ENCODE measurements around the gene BIN1.

BIN1 gene

GRCh38 chr2:127080226-127080937, 26.6 kb downstream of the BIN1 start:
- DNase-seq (ENCODE audit: insufficient read length, low spot score) (no peak), FAIRE-seq (peak; percentile 89)

DNA sequence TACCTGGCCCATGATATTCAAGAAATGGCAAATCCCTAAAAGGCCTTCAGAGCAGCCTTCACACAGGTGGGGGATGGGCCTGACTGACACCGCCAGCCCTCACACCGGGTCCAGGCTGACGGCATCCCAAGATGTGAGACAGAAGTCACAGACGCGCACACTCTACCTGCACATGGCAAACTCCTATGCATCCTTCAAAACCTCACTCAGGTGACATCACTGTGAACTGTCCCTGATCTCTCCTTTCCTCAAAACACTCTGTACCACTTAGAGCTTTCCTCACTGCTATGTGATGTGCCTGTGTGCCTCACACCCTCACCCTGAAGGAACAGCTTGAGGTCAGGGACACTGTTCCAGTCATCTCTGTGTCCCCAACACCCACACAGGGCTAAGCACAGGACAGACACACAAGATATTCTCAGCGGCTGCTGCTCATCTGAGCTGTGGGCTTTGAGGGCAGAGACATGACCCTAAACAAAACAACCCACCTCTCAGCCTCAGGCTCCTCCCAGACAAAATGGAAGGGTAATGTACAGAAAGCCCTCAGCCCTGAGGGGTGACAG, 27.5 kb downstream of the BIN1 start:
- no peak for FAIRE-seq
- no peak for DNase-seq (ENCODE audit: insufficient read length, low spot score)

GRCh38 chr2:127078666-127079270, 28.2 kb downstream of the BIN1 start:
- no peak for FAIRE-seq

DNA sequence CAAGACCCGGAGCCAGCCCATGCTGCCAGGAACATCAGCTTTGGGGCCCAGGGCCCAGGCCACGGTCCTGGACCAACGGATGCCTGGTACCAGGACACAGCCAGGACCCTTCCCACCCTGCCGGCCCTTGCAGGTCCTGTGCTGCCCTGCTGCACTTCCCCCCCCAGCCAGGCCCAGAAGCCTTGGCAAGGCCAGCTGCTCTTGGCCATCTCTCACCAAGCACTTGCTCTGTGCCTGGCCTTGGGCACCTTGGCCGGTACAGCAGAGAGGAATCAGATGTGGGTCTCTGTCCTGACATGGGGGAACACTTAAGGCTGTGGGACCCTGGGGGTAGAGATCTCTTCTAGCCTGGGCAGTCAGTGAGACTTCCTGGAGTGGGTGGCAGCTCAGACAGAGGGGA, 28.9 kb downstream of the BIN1 start:
- no peak for FAIRE-seq
- DNase-seq (ENCODE audit: insufficient read length, low spot score): no peak

More at GRCh38 chr2:127078666-127079270, 28.2 kb downstream of the BIN1 start:
- no peak for DNase-seq (ENCODE audit: insufficient read length, low spot score)

- no peak for DNase-seq (ENCODE audit: insufficient read length, low spot score)
Observed at GRCh38 chr2:127076924-127077323, 30.0 kb downstream of the BIN1 start.

GRCh38 chr2:127076290-127076689, 30.7 kb downstream of the BIN1 start:
- no peak for FAIRE-seq
- DNase-seq (ENCODE audit: insufficient read length, low spot score): no peak

More at GRCh38 chr2:127076924-127077323, 30.0 kb downstream of the BIN1 start:
- no peak for FAIRE-seq

GRCh38 chr2:127075821-127076220, 31.1 kb downstream of the BIN1 start:
- no peak for FAIRE-seq

GRCh38 chr2:127074936-127075335, 32.0 kb downstream of the BIN1 start:
- no peak for FAIRE-seq
- no peak for DNase-seq (ENCODE audit: insufficient read length, low spot score)

More at GRCh38 chr2:127075821-127076220, 31.1 kb downstream of the BIN1 start:
- no peak for DNase-seq (ENCODE audit: insufficient read length, low spot score)

GRCh38 chr2:127074358-127074757, 32.6 kb downstream of the BIN1 start:
- DNase-seq (ENCODE audit: insufficient read length, low spot score) (no peak), FAIRE-seq (no peak)

DNA sequence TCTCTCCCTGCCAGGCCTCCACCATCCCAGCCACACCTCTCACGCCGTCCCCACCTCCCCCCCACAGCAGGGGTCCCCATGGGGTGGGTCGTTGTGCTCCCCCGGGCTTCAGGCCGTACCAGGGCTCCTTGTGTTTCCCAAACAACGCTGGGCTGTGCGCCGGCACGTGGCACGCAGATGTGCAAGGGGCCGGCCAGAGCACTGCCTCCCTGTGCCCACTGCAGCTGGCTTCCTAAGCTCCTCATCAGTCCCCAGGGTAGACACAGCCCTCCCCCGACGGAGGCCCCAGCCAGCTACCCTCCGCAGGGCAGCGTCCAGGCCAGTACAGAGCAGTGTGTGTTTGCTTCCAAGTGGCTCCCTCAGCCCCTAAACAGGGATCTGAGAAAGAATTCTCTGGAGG, 34.0 kb downstream of the BIN1 start:
- FAIRE-seq: no peak

GRCh38 chr2:127072396-127072795, 34.6 kb downstream of the BIN1 start:
- DNase-seq (ENCODE audit: insufficient read length, low spot score): no peak
- FAIRE-seq: no peak

More for the DNA sequence above, 34.0 kb downstream of the BIN1 start:
- DNase-seq (ENCODE audit: insufficient read length, low spot score): no peak

- FAIRE-seq: no peak
- DNase-seq (ENCODE audit: insufficient read length, low spot score): no peak
Observed at GRCh38 chr2:127071901-127072328, 35.0 kb downstream of the BIN1 start.

DNA sequence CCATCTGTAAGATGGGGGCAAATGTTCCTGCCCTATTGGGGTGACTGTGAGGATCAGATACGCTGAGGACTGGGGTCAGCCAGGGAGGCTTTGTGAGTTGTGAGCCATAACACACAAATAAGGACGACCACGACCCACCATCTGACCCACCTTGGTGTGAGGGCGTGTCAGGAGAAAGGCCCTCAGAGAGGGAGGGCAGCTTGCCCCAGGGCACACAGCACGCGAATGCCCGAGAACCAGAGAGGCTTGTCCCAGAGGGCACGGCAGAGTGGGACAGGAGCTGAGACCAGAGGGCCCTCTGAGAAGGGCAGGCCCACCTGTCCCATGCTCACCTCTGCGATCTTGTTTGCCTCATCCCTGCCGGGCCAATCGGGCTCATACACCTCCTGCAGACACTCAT, 36.7 kb downstream of the BIN1 start:
- no peak for FAIRE-seq
- no peak for DNase-seq (ENCODE audit: insufficient read length, low spot score)

DNA sequence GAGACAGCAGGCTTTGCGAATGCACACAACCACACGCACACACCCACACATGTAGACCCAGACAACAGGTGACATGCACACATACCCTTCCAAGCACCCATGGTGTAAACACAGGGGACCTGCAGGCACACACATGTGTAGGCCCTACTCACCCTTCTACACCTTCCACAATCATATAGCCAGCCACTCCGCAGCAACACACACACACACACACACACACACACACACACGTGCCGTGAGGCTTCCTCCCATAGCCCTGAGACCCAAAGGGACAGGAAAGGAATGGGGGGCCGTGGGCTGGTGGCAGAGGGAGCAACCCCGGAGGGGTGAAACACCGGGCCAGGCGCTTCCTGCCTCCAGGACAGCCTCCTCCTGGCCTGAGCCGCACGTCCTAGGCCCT, 37.4 kb downstream of the BIN1 start:
- no peak for DNase-seq (ENCODE audit: insufficient read length, low spot score)
- FAIRE-seq: no peak

- FAIRE-seq (no peak), DNase-seq (ENCODE audit: insufficient read length, low spot score) (no peak)
Observed at GRCh38 chr2:127069003-127069402, 38.0 kb downstream of the BIN1 start.

DNA sequence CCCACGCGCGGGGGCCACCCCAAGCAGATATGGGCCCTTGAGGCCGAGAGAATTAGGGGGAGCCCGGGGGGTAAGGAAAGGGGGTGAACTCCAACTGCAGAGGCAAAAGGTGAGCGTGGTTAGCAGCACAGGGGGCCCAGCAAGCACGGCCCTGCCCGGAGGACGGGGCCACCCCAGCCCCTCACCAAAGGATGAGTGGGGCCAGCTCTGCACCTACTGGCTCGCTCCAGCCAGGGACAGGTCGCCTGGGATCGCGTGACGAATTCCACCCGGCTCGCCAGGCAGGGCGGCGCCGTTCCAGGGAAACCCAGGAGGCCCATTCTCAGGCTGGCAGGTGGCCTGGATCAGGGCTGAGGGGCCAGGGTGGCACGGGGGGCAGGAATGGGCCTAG, 38.6 kb downstream of the BIN1 start:
- no peak for FAIRE-seq
- DNase-seq (ENCODE audit: insufficient read length, low spot score): no peak

DNA sequence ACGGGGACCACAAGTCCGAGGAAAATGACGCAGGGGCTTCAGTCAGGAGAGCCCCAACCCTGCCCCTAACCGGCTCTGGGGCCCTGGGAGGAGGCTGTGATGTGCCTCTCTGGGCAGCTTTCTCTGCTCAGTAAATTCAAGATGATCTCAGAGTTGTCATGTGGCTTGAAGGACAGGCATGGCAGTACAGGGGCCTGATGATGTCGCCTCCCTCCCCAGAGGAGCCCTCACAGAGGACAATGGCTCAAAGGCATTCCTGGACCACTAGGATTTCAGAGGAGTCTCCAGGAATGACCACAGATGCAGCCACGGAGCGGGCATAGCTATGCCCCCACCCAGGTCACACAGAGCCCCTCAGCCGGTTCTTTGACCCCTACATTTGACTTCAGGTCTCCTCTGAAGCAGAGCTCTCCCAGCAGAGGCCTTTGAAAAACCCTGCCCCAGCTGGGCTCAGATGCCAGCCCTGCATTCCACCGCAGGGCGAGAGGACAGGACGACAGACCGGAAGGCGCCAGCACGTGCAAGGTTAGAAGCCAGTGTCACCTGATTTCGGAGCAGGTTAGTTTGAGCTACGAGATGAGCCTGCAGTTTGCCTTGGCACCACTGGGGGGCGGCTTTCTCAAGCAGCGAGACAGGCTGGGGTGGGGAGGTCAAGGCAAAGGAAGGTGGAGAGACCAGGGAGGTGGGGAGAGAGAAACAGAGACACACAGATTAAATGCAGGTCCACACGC, 39.2 kb downstream of the BIN1 start:
- peak; percentile 85 for FAIRE-seq
- DNase-seq (ENCODE audit: insufficient read length, low spot score): peak; percentile 88

GRCh38 chr2:127066942-127067341, 40.0 kb downstream of the BIN1 start:
- no peak for DNase-seq (ENCODE audit: insufficient read length, low spot score)

DNA sequence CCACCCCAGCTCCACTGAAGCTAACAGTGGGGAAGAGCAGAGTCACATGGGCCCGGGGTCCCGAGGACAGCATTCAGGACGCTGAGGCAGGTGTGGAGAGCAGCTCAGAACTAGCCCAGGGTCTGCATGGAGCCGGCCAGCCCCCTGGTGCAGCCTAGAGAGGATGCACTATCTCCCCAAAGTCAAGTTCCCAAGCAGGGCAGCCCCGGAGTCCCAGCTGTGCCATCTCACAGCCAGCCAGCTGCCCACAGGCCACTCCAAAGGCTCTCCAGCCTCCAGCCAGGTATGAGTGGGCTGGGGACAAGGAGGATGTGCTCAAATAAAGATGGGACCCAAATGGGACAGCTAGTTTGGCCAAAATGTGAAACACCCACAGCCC, 41.0 kb downstream of the BIN1 start:
- DNase-seq (ENCODE audit: insufficient read length, low spot score) (no peak), FAIRE-seq (no peak)

More at GRCh38 chr2:127066942-127067341, 40.0 kb downstream of the BIN1 start:
- FAIRE-seq: no peak

GRCh38 chr2:127065299-127065939, 41.5 kb downstream of the BIN1 start:
- FAIRE-seq (no peak), DNase-seq (ENCODE audit: insufficient read length, low spot score) (no peak)

All from GM19239 (cell line).